ENCODE results near the gene DACH2. TPM values are rescaled to one million over a fixed set of nuclear protein-coding genes. Genes with fewer than 3 reads are reported as not detected.

Gene DACH2
- 0.47 TPM for total RNA-seq
- polyA plus RNA-seq (ENCODE audit: insufficient read depth, low read depth, low replicate concordance) = 1.1 TPM
- long read RNA-seq, donor 1 = 0 reads
- long read RNA-seq, donor 2 = 0 reads
- long read RNA-seq, donor 3 = 0 reads
- long read RNA-seq, donor 4, partial matches to known transcripts = 7 of 7 reads
- long read RNA-seq, donor 4, other reads (novel, unspliced or antisense) = 0 of 7 reads
- long read RNA-seq, donor 5 = 0 reads
- long read RNA-seq, donor 6 = 0 reads
- long read RNA-seq, donor 7 = 0 reads
- long read RNA-seq, donor 8 = 0 reads
- long read RNA-seq, donor 9 = 0 reads
- long read RNA-seq, donor 10 = 0 reads

DNA sequence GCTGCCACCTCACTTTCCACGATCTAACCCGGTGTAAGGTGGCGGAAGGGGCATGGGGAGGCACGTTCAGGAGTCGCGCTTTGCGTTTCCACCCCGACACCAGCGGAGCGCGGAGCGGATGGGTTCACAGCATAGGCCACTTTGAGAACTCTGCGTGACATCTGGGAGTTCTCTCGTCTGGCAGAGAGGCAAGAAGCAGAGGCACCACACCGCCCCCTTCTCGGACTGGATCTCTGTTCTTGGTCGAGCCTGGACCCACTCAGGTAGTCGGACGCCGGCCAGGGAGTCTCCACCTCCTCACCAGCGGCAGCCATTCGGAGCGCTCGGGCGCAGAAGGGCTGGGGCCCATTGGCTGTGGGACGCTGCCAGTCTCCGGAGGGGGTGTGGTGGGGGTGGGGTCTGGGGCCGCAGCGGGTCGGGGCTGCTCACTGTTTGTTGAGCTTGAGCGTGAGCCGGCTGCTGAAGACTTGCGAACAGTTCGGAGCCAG is at the start of gene DACH2:
Gene DACH2, plus strand, starts transcription at position 428 of the 488 bp plus-strand sequence.
- intact Hi-C loops (cut with DNase I) = no loop called here
- TF ChIP-seq, protein P1, sequence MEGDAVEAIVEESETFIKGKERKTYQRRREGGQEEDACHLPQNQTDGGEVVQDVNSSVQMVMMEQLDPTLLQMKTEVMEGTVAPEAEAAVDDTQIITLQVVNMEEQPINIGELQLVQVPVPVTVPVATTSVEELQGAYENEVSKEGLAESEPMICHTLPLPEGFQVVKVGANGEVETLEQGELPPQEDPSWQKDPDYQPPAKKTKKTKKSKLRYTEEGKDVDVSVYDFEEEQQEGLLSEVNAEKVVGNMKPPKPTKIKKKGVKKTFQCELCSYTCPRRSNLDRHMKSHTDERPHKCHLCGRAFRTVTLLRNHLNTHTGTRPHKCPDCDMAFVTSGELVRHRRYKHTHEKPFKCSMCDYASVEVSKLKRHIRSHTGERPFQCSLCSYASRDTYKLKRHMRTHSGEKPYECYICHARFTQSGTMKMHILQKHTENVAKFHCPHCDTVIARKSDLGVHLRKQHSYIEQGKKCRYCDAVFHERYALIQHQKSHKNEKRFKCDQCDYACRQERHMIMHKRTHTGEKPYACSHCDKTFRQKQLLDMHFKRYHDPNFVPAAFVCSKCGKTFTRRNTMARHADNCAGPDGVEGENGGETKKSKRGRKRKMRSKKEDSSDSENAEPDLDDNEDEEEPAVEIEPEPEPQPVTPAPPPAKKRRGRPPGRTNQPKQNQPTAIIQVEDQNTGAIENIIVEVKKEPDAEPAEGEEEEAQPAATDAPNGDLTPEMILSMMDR (IDR thresholded peaks at IDR 0.05; ENCODE audit: borderline replicate concordance, extremely low read depth, insufficient read depth) = no peak
- Histone ChIP-seq H3K9me3 (ENCODE audit: control insufficient read depth in 2 of 3, insufficient read depth in 1 of 3, low read length in 3 of 3) (no peaks in the 10 kb centered on the region), H3K27me3 (ENCODE audit: control insufficient read depth, insufficient read depth, low read length) (peaks cover 5% of the 10 kb centered on the region), H3K4me1 (ENCODE audit: control insufficient read depth in 2 of 3, insufficient read depth in 2 of 3, low read depth in 1 of 3, low read length in 3 of 3) (no peaks in the 10 kb centered on the region), H3K36me3 (ENCODE audit: control insufficient read depth in 2 of 3, insufficient read depth in 3 of 3, low read length in 3 of 3) (no peaks in the 10 kb centered on the region), H3K27ac (ENCODE audit: low read depth in 2 of 2, low read length in 2 of 2) (no peak within 1 kb of the TSS), H3K4me3 (ENCODE audit: low read length in 3 of 3) (peak within 1 kb of the TSS; percentile 57 to 73 (median 73)), H3K9ac (ENCODE audit: low read length in 3 of 3) (peak within 1 kb of the TSS in 2 of 3 donors; percentile 26 to 69)
- no peak for FAIRE-seq
- peak; percentile 90 to 94 (median 92) for DNase-seq

DNA sequence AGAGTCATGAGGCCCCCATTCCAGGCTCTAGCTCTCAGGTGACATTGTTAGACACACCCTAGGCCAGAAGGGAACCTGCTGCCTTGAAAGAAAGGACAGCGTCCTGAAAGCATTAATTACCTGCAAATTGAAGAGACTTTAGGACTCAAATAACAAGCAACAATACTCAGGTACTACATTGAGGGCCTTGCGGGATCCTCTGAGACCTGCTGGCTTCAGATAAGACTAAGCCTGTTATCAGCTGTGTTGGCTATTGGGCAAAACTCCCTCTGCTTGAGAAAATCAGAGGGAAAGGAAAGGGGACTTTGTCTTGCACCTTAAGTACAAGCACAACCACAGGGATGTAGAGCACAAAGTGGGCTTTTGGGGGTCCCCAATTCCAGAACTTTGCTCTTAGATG is 45.9 kb upstream of the DACH2 start:
- Histone ChIP-seq H3K9me3 (ENCODE audit: control insufficient read depth in 2 of 3, insufficient read depth in 1 of 3, low read length in 3 of 3) (no peaks in the 10 kb centered on the region), H3K9ac (ENCODE audit: low read length in 3 of 3) (no peak overlapping the region), H3K27me3 (ENCODE audit: control insufficient read depth, insufficient read depth, low read length) (no peaks in the 10 kb centered on the region), H3K4me3 (ENCODE audit: low read length in 3 of 3) (no peak overlapping the region), H3K36me3 (ENCODE audit: control insufficient read depth in 2 of 3, insufficient read depth in 3 of 3, low read length in 3 of 3) (no peaks in the 10 kb centered on the region), H3K27ac (ENCODE audit: low read depth in 2 of 2, low read length in 2 of 2) (no peak overlapping the region), H3K4me1 (ENCODE audit: control insufficient read depth in 2 of 3, insufficient read depth in 2 of 3, low read depth in 1 of 3, low read length in 3 of 3) (no peaks in the 10 kb centered on the region)
- intact Hi-C loops (cut with DNase I) = no loop called here
- DNase-seq (no peak), FAIRE-seq (no peak)
- TF ChIP-seq, protein P1 (IDR thresholded peaks at IDR 0.05; ENCODE audit: borderline replicate concordance, extremely low read depth, insufficient read depth) = no peak

DNA sequence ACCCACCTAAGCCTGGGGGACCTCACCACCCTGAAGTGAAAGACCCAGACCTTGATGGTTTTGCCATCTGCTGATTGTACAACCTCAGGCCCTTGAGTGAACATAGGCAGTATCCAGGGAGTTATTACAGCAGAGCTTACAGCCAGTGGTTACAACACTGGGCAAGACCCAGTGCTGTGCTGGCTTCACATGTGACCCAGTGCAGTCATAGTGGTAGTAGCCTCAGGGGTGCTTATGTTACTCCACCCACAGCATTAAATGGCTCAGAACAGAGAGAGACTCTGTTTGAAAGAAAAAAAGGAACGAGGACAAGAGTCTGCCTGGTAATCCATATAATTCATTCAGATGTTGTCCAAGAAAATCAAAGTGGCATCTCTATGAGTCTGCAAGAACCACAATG is 45.2 kb upstream of the DACH2 start:
- TF ChIP-seq, protein P1 (IDR thresholded peaks at IDR 0.05; ENCODE audit: borderline replicate concordance, extremely low read depth, insufficient read depth) = no peak
- intact Hi-C loops (cut with DNase I) = no loop called here
- no peaks in the 10 kb centered on the region for H3K27me3 ChIP-seq (ENCODE audit: control insufficient read depth, insufficient read depth, low read length)
- H3K36me3 ChIP-seq (ENCODE audit: control insufficient read depth in 2 of 3, insufficient read depth in 3 of 3, low read length in 3 of 3) = no peaks in the 10 kb centered on the region
- H3K4me3 ChIP-seq (ENCODE audit: low read length in 3 of 3) = no peak overlapping the region
- H3K9ac ChIP-seq (ENCODE audit: low read length in 3 of 3) = no peak overlapping the region
- FAIRE-seq (no peak), DNase-seq (no peak)
- H3K27ac ChIP-seq (ENCODE audit: low read depth in 2 of 2, low read length in 2 of 2) = no peak overlapping the region
- no peaks in the 10 kb centered on the region for H3K4me1 ChIP-seq (ENCODE audit: control insufficient read depth in 2 of 3, insufficient read depth in 2 of 3, low read depth in 1 of 3, low read length in 3 of 3)
- no peaks in the 10 kb centered on the region for H3K9me3 ChIP-seq (ENCODE audit: control insufficient read depth in 2 of 3, insufficient read depth in 1 of 3, low read length in 3 of 3)
